ENCODE measurements around the gene HIVEP3. TPM values are rescaled to one million over a fixed set of nuclear protein-coding genes. Genes with fewer than 3 reads are reported as not detected.
"Not testable (repeated sequence)": the region's sequence is repeated elsewhere in the genome, so short reads cannot be mapped to it uniquely, and the experiment has no call there.

HIVEP3 gene
- total and polyA plus RNA-seq, 2 donors (not counting 1 experiment from before 2014, with no cell fraction given), result 2.0 to 5.1 TPM

DNA sequence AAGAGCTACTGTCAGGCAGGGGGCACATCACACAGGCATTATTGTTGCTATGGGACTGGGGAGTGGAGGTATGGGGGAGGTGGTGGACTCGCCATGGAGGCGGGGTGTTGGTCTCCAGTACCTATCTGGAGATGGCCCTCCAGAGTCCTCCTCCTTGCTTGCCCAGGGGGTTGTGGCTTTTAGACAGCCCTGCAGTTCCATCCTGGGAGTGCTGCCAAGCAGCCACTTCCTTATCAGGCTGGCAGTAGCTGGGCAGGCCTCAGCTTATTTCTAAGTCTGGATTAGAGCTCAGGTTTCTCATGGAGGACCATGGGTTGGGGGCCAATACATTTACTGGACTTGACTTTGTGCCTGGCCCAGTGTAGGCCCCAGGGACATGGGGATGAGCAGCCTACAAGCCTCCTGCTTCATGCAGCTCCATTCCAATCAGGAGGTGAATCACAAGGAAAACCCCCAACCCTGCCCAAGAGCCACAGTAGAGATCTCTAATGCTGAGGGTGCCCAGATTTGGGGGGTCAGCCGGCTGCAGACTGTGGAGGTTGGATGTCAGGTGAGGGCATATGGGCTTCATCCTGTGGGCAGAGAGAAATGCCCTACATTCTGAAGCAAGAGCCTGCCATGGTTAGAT lies 223.5 kb downstream of the HIVEP3 start:
- ChIA-PET CTCF (no interaction called here), POLR2A (no interaction called here)
- Histone ChIP-seq H4K20me1 (ENCODE audit: control insufficient read depth, insufficient read depth, low read length, poor library complexity, severe bottlenecking) (no peaks in the 10 kb centered on the region), H3K27me3 (replicated peaks in 1 of 4; ENCODE audit: control extremely low read depth in 1 of 4, control insufficient read depth in 3 of 4, insufficient read depth in 4 of 4, low read length in 3 of 4) (no peaks in the 10 kb centered on the region), H3K4me1 (ENCODE audit: control insufficient read depth in 2 of 2, insufficient read depth in 2 of 2, low read length in 2 of 2) (peaks cover 6 to 13% of the 10 kb centered on the region in 2 donors), H3K4me3 (ENCODE audit: control extremely low read depth in 1 of 5, extremely low read depth in 1 of 5, insufficient read depth in 1 of 5, low read depth in 2 of 5, low read length in 4 of 5) (no peak overlapping the region), H3K79me2 (ENCODE audit: control insufficient read depth, insufficient read depth, low read length) (no peaks in the 10 kb centered on the region), H3K27ac (ENCODE audit: low read length in 2 of 2) (no peak overlapping the region), H3K9ac (ENCODE audit: low read length) (no peak overlapping the region), H3K4me2 (replicated peaks; ENCODE audit: low read depth, low read length, poor library complexity, severe bottlenecking) (no peak overlapping the region), H3K9me3 (ENCODE audit: control extremely low read depth in 1 of 3, control insufficient read depth in 2 of 3, insufficient read depth in 1 of 3, low read length in 2 of 3) (no peaks in the 10 kb centered on the region), H3K36me3 (replicated peaks in 1 of 2; ENCODE audit: control extremely low read depth in 1 of 2, control insufficient read depth in 1 of 2, extremely low read depth in 1 of 2, insufficient read depth in 2 of 2, low read length in 1 of 2) (no peaks in the 10 kb centered on the region), H2AFZ (ENCODE audit: insufficient read depth, low read depth, low read length, poor library complexity, severe bottlenecking) (no peak overlapping the region)
- TF ChIP-seq EZH2 (IDR thresholded peaks at IDR 0.05; ENCODE audit: borderline replicate concordance, insufficient read depth, low read depth, low read length, poor library complexity, severe bottlenecking), result no peak
- TF ChIP-seq, protein P1, sequence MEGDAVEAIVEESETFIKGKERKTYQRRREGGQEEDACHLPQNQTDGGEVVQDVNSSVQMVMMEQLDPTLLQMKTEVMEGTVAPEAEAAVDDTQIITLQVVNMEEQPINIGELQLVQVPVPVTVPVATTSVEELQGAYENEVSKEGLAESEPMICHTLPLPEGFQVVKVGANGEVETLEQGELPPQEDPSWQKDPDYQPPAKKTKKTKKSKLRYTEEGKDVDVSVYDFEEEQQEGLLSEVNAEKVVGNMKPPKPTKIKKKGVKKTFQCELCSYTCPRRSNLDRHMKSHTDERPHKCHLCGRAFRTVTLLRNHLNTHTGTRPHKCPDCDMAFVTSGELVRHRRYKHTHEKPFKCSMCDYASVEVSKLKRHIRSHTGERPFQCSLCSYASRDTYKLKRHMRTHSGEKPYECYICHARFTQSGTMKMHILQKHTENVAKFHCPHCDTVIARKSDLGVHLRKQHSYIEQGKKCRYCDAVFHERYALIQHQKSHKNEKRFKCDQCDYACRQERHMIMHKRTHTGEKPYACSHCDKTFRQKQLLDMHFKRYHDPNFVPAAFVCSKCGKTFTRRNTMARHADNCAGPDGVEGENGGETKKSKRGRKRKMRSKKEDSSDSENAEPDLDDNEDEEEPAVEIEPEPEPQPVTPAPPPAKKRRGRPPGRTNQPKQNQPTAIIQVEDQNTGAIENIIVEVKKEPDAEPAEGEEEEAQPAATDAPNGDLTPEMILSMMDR (IDR thresholded peaks at IDR 0.05), result no peak
- intact Hi-C loops (cut with micrococcal nuclease), result no loop called here
- DNase-seq, result no peak
- Mint-ChIP-seq H3K9me3 (ENCODE audit: insufficient read depth) (no peaks in the 10 kb centered on the region), H3K27me3 (no peaks in the 10 kb centered on the region), H3K4me1 (peaks cover 19% of the 10 kb centered on the region), H3K4me3 (no peak overlapping the region), H3K27ac (no peak overlapping the region)
- no peak for ATAC-seq (ENCODE audit: low read depth)
- WGBS (ENCODE audit: insufficient coverage), result 72% methylated on average over 3 of the region's 3 CpGs

- H3K4me1 Mint-ChIP-seq; intact Hi-C loops (cut with micrococcal nuclease); H3K27me3 ChIP-seq (replicated peaks in 1 of 4; ENCODE audit: control extremely low read depth in 1 of 4, control insufficient read depth in 3 of 4, insufficient read depth in 4 of 4, low read length in 3 of 4); H3K36me3 ChIP-seq (replicated peaks in 1 of 2; ENCODE audit: control extremely low read depth in 1 of 2, control insufficient read depth in 1 of 2, extremely low read depth in 1 of 2, insufficient read depth in 2 of 2, low read length in 1 of 2); H3K4me2 ChIP-seq (replicated peaks; ENCODE audit: low read depth, low read length, poor library complexity, severe bottlenecking); H4K20me1 ChIP-seq (ENCODE audit: control insufficient read depth, insufficient read depth, low read length, poor library complexity, severe bottlenecking); H3K4me3 Mint-ChIP-seq; H3K9me3 Mint-ChIP-seq (ENCODE audit: insufficient read depth); H3K27me3 Mint-ChIP-seq; H2AFZ ChIP-seq (ENCODE audit: insufficient read depth, low read depth, low read length, poor library complexity, severe bottlenecking); H3K9me3 ChIP-seq (ENCODE audit: control extremely low read depth in 1 of 3, control insufficient read depth in 2 of 3, insufficient read depth in 1 of 3, low read length in 2 of 3); POLR2A ChIA-PET; H3K4me3 ChIP-seq (ENCODE audit: control extremely low read depth in 1 of 5, extremely low read depth in 1 of 5, insufficient read depth in 1 of 5, low read depth in 2 of 5, low read length in 4 of 5); H3K79me2 ChIP-seq (ENCODE audit: control insufficient read depth, insufficient read depth, low read length); ATAC-seq (ENCODE audit: low read depth); H3K27ac ChIP-seq (ENCODE audit: low read length in 2 of 2); H3K27ac Mint-ChIP-seq; DNase-seq; H3K9ac ChIP-seq (ENCODE audit: low read length): not testable (repeated sequence)
- peaks cover 0 to 12% of the 10 kb centered on the region in 2 donors for H3K4me1 ChIP-seq (ENCODE audit: control insufficient read depth in 2 of 2, insufficient read depth in 2 of 2, low read length in 2 of 2)
- CTCF ChIA-PET, result interaction anchor here (0.6 kb wide), 1 partner anchor 169 kb away, joined by 3 read pairs; no protein-coding TSS in a partner anchor
- WGBS (ENCODE audit: insufficient coverage), result 98% methylated on average over 10 of the region's 10 CpGs
Observed at GRCh38 chr1:41691966-41692365, 226.8 kb downstream of the HIVEP3 start.
